ENCODE results near the gene ATP6V0A1.
"Not testable (repeated sequence)": the region's sequence is repeated elsewhere in the genome, so short reads cannot be mapped to it uniquely, and the experiment has no call there.

ATP6V0A1 gene

GRCh38 chr17:42543190-42544079, 84.8 kb downstream of the ATP6V0A1 start:
- DNase-seq, result no peak

GRCh38 chr17:42544874-42545283, 86.2 kb downstream of the ATP6V0A1 start:
- no peak for DNase-seq

GRCh38 chr17:42545755-42546505, 87.3 kb downstream of the ATP6V0A1 start:
- not testable (repeated sequence) for DNase-seq

GRCh38 chr17:42547001-42547461, 88.4 kb downstream of the ATP6V0A1 start:
- no peak for DNase-seq

- no peak for DNase-seq
Measured at GRCh38 chr17:42547698-42548069, 89.0 kb downstream of the ATP6V0A1 start.

- DNase-seq, result no peak
Measured at GRCh38 chr17:42548070-42548837, 89.6 kb downstream of the ATP6V0A1 start.

- DNase-seq, result no peak
Measured at GRCh38 chr17:42548993-42549755, 90.5 kb downstream of the ATP6V0A1 start.

- DNase-seq, result not testable (repeated sequence)
Measured at GRCh38 chr17:42552736-42553135, 94.1 kb downstream of the ATP6V0A1 start, which contains the start of gene HSD17B1. Gene HSD17B1 (plus strand): TSS chr17:42552923. CDS start chr17:42552934, 11 bp downstream.

GRCh38 chr17:42553161-42553818, 94.6 kb downstream of the ATP6V0A1 start:
- no peak for DNase-seq

- DNase-seq, result no peak
Measured at GRCh38 chr17:42553866-42554249, 95.2 kb downstream of the ATP6V0A1 start.

- DNase-seq, result peak; percentile 76
Measured at GRCh38 chr17:42554250-42555121, 95.8 kb downstream of the ATP6V0A1 start.

GRCh38 chr17:42555122-42555622, 96.5 kb downstream of the ATP6V0A1 start:
- DNase-seq, result no peak

GRCh38 chr17:42555961-42556617, 97.4 kb downstream of the ATP6V0A1 start:
- DNase-seq, result not testable (repeated sequence)

GRCh38 chr17:42559075-42559474, 100.4 kb downstream of the ATP6V0A1 start:
- no peak for DNase-seq

- no peak for DNase-seq
Measured at GRCh38 chr17:42560246-42560645, 101.6 kb downstream of the ATP6V0A1 start.

GRCh38 chr17:42561897-42562387, 103.3 kb downstream of the ATP6V0A1 start, which contains the start of gene COASY:
Gene COASY (plus strand): TSS chr17:42562148. CDS start chr17:42562623, 475 bp downstream.
- peak; percentile 96 for DNase-seq

- DNase-seq, result no peak
Measured at GRCh38 chr17:42562388-42563142, 103.9 kb downstream of the ATP6V0A1 start.

GRCh38 chr17:42563143-42563509, 104.4 kb downstream of the ATP6V0A1 start:
- no peak for DNase-seq

GRCh38 chr17:42563543-42563942, 104.9 kb downstream of the ATP6V0A1 start:
- DNase-seq, result no peak

Measured in 8988T (cell line).